HCT116 (cell line): ENCODE results near the gene ST3GAL3. TPM values are rescaled to one million over a fixed set of nuclear protein-coding genes. Genes with fewer than 3 reads are reported as not detected.

Experiments used
- ATAC-seq: fragments of 200-7000 bp; cut with Tn5 transposase; 2 replicates; pipeline ENCODE4 v1.9.1; 2020; ENCODE audit warnings: mild to moderate bottlenecking, moderate library complexity
- BruUV-seq: library from RNA; stranded (reverse); fragments of 400-500 nt; replicated peaks from 2 replicates; lab custom pipeline; 2021; lab: Mats Ljungman, UMichigan
- CTCF ChIA-PET: fragments of 300-600 bp; sonication (Branson Sonifier 250); formaldehyde crosslinking; loops from one replicate; lab custom pipeline; 2021; ENCODE audit warnings: antibody characterized with exemption; lab: Charles Lee
- POLR2A ChIA-PET: fragments of 300-600, 350-600 bp; sonication (Branson Sonifier 250); formaldehyde crosslinking; loops from one replicate; lab custom pipeline; 2021; ENCODE audit warnings: antibody characterized with exemption; lab: Charles Lee
- RAD21 ChIA-PET, 2 experiments: fragments of 300-600 bp; sonication (Branson Sonifier 250); formaldehyde crosslinking; loops; one replicate each; lab custom pipeline; 2023; ENCODE audit warnings: low total read pairs in 2 of 2; ENCODE audit not compliant: uncharacterized antibody in 2 of 2, unreplicated experiment in 2 of 2, low non-redundant PET in 1 of 2; lab: Charles Lee
- DNase-seq: peaks from one replicate; pipeline ENCODE4 v3.0.0-alpha.2; 2010; ENCODE audit warnings: low read depth, low spot score
- H2AFZ ChIP-seq: fragments of 200-600 bp; shearing (Covaris generic), sonication (generic); 2 replicates; pipeline ENCODE4 v1.6.1; 2017; ENCODE audit warnings: low read depth, mixed run types, mixed read lengths, antibody characterized with exemption, low read length; ENCODE audit not compliant: poor library complexity, severe bottlenecking
- H3K27ac ChIP-seq: 2 replicates; pipeline ENCODE4 v1.5.1; 2012; ENCODE audit warnings: low read depth, low read length
- H3K27me3 ChIP-seq: fragments of 200-600 bp; sonication (generic); 2 replicates; pipeline ENCODE4 v1.6.1; 2016; ENCODE audit warnings: mixed run types, low read length, mixed read lengths; ENCODE audit not compliant: insufficient read depth
- H3K36me3 ChIP-seq, 2 experiments: fragments of 200-500 bp in 1 of 2; fragments of 200-600 bp in 1 of 2; sonication (Bioruptor generic) in 1 of 2; sonication (generic) in 1 of 2; 2 replicates each; pipeline versions ENCODE4 v1.5.1 to v1.6.1; 2014 to 2016; ENCODE audit warnings: low read length in 2 of 2, inconsistent platforms in 1 of 2, mixed read lengths in 1 of 2, mixed run types in 1 of 2; ENCODE audit not compliant: insufficient read depth in 2 of 2, control insufficient read depth in 1 of 2
- H3K4me1 ChIP-seq, 2 experiments: fragments of 200-600 bp in 1 of 2; sonication (generic) in 1 of 2; 2 replicates each; pipeline versions ENCODE4 v1.5.1 to v1.6.1; 2012 to 2017; ENCODE audit warnings: low read length in 2 of 2, inconsistent platforms in 1 of 2, mild to moderate bottlenecking in 1 of 2, mixed read lengths in 1 of 2, mixed run types in 1 of 2, moderate library complexity in 1 of 2; ENCODE audit not compliant: insufficient read depth in 2 of 2, control insufficient read depth in 1 of 2
- H3K4me2 ChIP-seq: fragments of 200-600 bp; sonication (generic); 2 replicates; pipeline ENCODE4 v1.6.1; 2017; ENCODE audit warnings: mixed run types, low read length, mixed read lengths
- H3K4me3 ChIP-seq, 2 experiments: fragments of 200-600 bp in 1 of 2; sonication (generic) in 1 of 2; replicated peaks in 1 of 2; 2 replicates each; pipeline ENCODE4 v1.5.1; 2011 to 2016; ENCODE audit warnings: low read length in 2 of 2, control low read depth in 1 of 2, low read depth in 1 of 2, mild to moderate bottlenecking in 1 of 2, mixed read lengths in 1 of 2, mixed run types in 1 of 2
- H3K79me2 ChIP-seq: fragments of 200-600 bp; sonication (generic); 2 replicates; pipeline ENCODE4 v1.6.1; 2017; ENCODE audit warnings: mild to moderate bottlenecking, mixed run types, low read length, moderate library complexity, mixed read lengths; ENCODE audit not compliant: insufficient read depth
- H3K9ac ChIP-seq: fragments of 200-600 bp; sonication (generic); 2 replicates; pipeline ENCODE4 v1.6.1; 2016; ENCODE audit warnings: low read length, mixed read lengths
- H3K9me2 ChIP-seq: fragments of 200-600 bp; sonication (generic), shearing (Covaris generic); 2 replicates; pipeline ENCODE4 v1.6.1; 2017; ENCODE audit warnings: mixed run types, mild to moderate bottlenecking, moderate library complexity; ENCODE audit not compliant: insufficient read depth
- H3K9me3 ChIP-seq, 2 experiments: fragments of 200-500 bp in 1 of 2; fragments of 200-600 bp in 1 of 2; sonication (Bioruptor generic) in 1 of 2; sonication (generic) in 1 of 2; 2 replicates each; pipeline ENCODE4 v1.6.1; 2014 to 2017; ENCODE audit warnings: low read length in 2 of 2, mixed read lengths in 2 of 2, inconsistent platforms in 1 of 2, low read depth in 1 of 2, mild to moderate bottlenecking in 1 of 2, mixed run types in 1 of 2, moderate library complexity in 1 of 2; ENCODE audit not compliant: control insufficient read depth in 1 of 2, insufficient read depth in 1 of 2
- H4K20me1 ChIP-seq: fragments of 200-600 bp; sonication (generic), shearing (Covaris generic); 2 replicates; pipeline ENCODE4 v1.6.1; 2017; ENCODE audit warnings: mixed run types, mild to moderate bottlenecking, moderate library complexity; ENCODE audit not compliant: insufficient read depth
- ATF3 ChIP-seq: IDR thresholded peaks from 2 replicates; pipeline ENCODE4 v1.6.1; 2012
- RAD21 ChIP-seq: IDR thresholded peaks from 2 replicates; pipeline ENCODE4 v1.6.1; 2012; ENCODE audit warnings: low read depth, mild to moderate bottlenecking
- YY1 ChIP-seq: IDR thresholded peaks from 2 replicates; pipeline ENCODE4 v1.6.1; 2011; ENCODE audit warnings: low read length, low read depth, moderate library complexity, mild to moderate bottlenecking; ENCODE audit not compliant: insufficient replicate concordance; ENCODE audit errors: extremely low read depth
- intact Hi-C: fragments of 100-400 bp; cut with micrococcal nuclease; formaldehyde crosslinking; loops from 2 replicates; pipeline ENCODE4 v1.10.0; 2022
- total RNA-seq: library from RNA; stranded (reverse); gene quantifications from one replicate; pipeline ENCODE4 v1.2.1, GENCODE V29; 2021; ENCODE audit not compliant: unreplicated experiment
- TF ChIP-seq, protein P1 (sequence below), 3 experiments: fragments of 200-600 bp in 1 of 3; sonication (generic) in 1 of 3; IDR thresholded peaks in 2 of 3; conservative IDR thresholded peaks in 1 of 3; 2 replicates each; pipeline ENCODE4 v1.5.1; 2012 to 2017; ENCODE audit warnings: low read depth in 2 of 3, low read length in 2 of 3, antibody characterized with exemption in 1 of 3, borderline replicate concordance in 1 of 3, control low read depth in 1 of 3, mild to moderate bottlenecking in 1 of 3, mixed read lengths in 1 of 3, mixed run types in 1 of 3, moderate library complexity in 1 of 3; ENCODE audit not compliant: insufficient read depth in 1 of 3

ST3GAL3 gene
- total RNA-seq, 1 experiment from 2014 or later, result 7.2 TPM

- H2AFZ ChIP-seq, result no peak overlapping the region
- DNase-seq (no peak), ATAC-seq (peak; percentile 83)
- H3K9me3 ChIP-seq, result no peaks in the 10 kb centered on the region
- RAD21 ChIA-PET, result no interaction called here
- H3K4me2 ChIP-seq, result no peak overlapping the region
- intact Hi-C loops, result loop anchor here (1.0 kb wide), 1 partner anchor 25 kb away; no protein-coding TSS in a partner anchor
- H3K36me3 ChIP-seq, result no peaks in the 10 kb centered on the region
- H3K4me1 ChIP-seq, result peaks cover 0 to 16% of the 10 kb centered on the region in 2 experiments; a peak in 2 of 4 replicates
- H3K9me2 ChIP-seq, result no peaks in the 10 kb centered on the region
- H3K9ac ChIP-seq, result no peak overlapping the region
- TF ChIP-seq RAD21 (peak; percentile 82), ATF3 (no peak)
- TF ChIP-seq, protein P1, sequence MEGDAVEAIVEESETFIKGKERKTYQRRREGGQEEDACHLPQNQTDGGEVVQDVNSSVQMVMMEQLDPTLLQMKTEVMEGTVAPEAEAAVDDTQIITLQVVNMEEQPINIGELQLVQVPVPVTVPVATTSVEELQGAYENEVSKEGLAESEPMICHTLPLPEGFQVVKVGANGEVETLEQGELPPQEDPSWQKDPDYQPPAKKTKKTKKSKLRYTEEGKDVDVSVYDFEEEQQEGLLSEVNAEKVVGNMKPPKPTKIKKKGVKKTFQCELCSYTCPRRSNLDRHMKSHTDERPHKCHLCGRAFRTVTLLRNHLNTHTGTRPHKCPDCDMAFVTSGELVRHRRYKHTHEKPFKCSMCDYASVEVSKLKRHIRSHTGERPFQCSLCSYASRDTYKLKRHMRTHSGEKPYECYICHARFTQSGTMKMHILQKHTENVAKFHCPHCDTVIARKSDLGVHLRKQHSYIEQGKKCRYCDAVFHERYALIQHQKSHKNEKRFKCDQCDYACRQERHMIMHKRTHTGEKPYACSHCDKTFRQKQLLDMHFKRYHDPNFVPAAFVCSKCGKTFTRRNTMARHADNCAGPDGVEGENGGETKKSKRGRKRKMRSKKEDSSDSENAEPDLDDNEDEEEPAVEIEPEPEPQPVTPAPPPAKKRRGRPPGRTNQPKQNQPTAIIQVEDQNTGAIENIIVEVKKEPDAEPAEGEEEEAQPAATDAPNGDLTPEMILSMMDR (IDR thresholded peaks at IDR 0.05 in 2 of 3, conservative IDR thresholded peaks at IDR 0.05 in 1 of 3; ENCODE audit: borderline replicate concordance in 1 of 3, insufficient read depth in 1 of 3, low read depth in 2 of 3, low read length in 2 of 3), result peak; percentile 33 to 77 (median 35); a peak in 4 of 6 replicates
- H3K27me3 ChIP-seq, result peaks cover 11% of the 10 kb centered on the region; the same call in 1 of the 2 replicates
- H3K4me3 ChIP-seq, result no peak overlapping the region
- BruUV-seq, result no TSS peak
- CTCF ChIA-PET, result interaction anchor here (2.1 to 4.5 kb wide), 2 partner anchors 25 to 145 kb away, joined by 8 to 20 read pairs; partner anchors contain the start of gene ARTN
- POLR2A ChIA-PET, result no interaction called here
- H3K79me2 ChIP-seq, result no peaks in the 10 kb centered on the region
- no peak overlapping the region for H3K27ac ChIP-seq
- no peaks in the 10 kb centered on the region for H4K20me1 ChIP-seq
These were observed 201.5 kb downstream of the ST3GAL3 start for GRCh38 chr1:43908858-43909257.

- Histone ChIP-seq H2AFZ (no peak overlapping the region), H3K79me2 (no peaks in the 10 kb centered on the region), H3K4me1 (peaks cover 0 to 26% of the 10 kb centered on the region in 2 experiments; a peak in 2 of 4 replicates), H3K4me2 (no peak overlapping the region), H3K4me3 (no peak overlapping the region), H3K27me3 (peaks cover 9% of the 10 kb centered on the region; the same call in 1 of the 2 replicates), H3K36me3 (no peaks in the 10 kb centered on the region), H3K27ac (no peak overlapping the region), H3K9ac (no peak overlapping the region), H4K20me1 (no peaks in the 10 kb centered on the region), H3K9me2 (no peaks in the 10 kb centered on the region), H3K9me3 (no peaks in the 10 kb centered on the region)
- BruUV-seq, result no TSS peak
- intact Hi-C loops, result no loop called here
- ChIA-PET CTCF (interaction anchor here (2.1 to 4.5 kb wide), 2 partner anchors 24 to 147 kb away, joined by 8 to 20 read pairs; partner anchors contain the start of gene ARTN), POLR2A (no interaction called here), RAD21 (interaction anchor here (0.7 to 0.9 kb wide), 3 partner anchors 100 to 147 kb away, joined by 3 read pairs; no protein-coding TSS in a partner anchor)
- TF ChIP-seq RAD21 (peak; percentile 41), YY1 (no peak)
- DNase-seq (no peak), ATAC-seq (no peak)
These were observed 203.0 kb downstream of the ST3GAL3 start for GRCh38 chr1:43910343-43910742.
